ENCODE data around the gene CTRB2. TPM values are rescaled to one million over a fixed set of nuclear protein-coding genes. Genes with fewer than 3 reads are reported as not detected.

Gene CTRB2
- total RNA-seq, 1 donor from 2014 or later = not detected

GRCh38 chr16:75197522-75198134, 9.3 kb downstream of the CTRB2 start:
- no peak overlapping the region for H3K9ac ChIP-seq (ENCODE audit: low read depth in 1 of 3, low read length in 3 of 3)
- H3K36me3 ChIP-seq (ENCODE audit: control insufficient read depth in 3 of 3, insufficient read depth in 3 of 3, low read length in 3 of 3) = no peaks in the 10 kb centered on the region
- peaks cover 21 to 28% (median 25%) of the 10 kb centered on the region in 3 donors for H3K27me3 ChIP-seq (ENCODE audit: control insufficient read depth in 3 of 3, insufficient read depth in 3 of 3, low read length in 3 of 3)
- H3K9me3 ChIP-seq (ENCODE audit: control insufficient read depth in 3 of 3, low read length in 3 of 3) = no peaks in the 10 kb centered on the region
- H3K4me1 ChIP-seq (ENCODE audit: control insufficient read depth in 3 of 3, insufficient read depth in 3 of 3, low read length in 3 of 3) = peaks cover 0 to 4% (median 3%) of the 10 kb centered on the region in 3 donors
- no peak overlapping the region for H3K4me3 ChIP-seq (ENCODE audit: low read length in 3 of 3)
- H3K27ac ChIP-seq (ENCODE audit: low read depth, low read length) = no peak overlapping the region

DNA sequence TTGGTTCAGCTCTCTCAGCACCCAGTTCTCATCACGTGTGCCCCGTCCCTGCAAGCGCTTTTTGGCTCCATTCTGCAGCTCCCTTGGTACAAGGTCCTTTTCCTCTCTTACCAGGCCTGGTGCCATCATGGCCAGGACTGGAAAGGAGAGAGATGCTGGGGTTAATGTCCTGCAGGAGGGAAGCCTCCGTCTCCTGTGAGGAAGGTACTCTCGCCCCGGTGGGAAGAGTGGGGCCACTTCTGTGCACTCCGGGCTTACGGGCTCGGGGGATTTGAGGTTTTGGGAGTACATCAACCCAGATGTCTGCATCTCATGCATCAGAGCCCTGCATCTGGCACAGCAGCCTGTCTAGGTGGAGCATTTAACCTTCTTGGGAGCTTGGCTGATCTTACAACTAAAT, 10.1 kb downstream of the CTRB2 start:
- Histone ChIP-seq H3K36me3 (ENCODE audit: control insufficient read depth in 3 of 3, insufficient read depth in 3 of 3, low read length in 3 of 3) (no peaks in the 10 kb centered on the region), H3K27me3 (ENCODE audit: control insufficient read depth in 3 of 3, insufficient read depth in 3 of 3, low read length in 3 of 3) (peaks cover 21 to 28% (median 25%) of the 10 kb centered on the region in 3 donors), H3K9me3 (ENCODE audit: control insufficient read depth in 3 of 3, low read length in 3 of 3) (no peaks in the 10 kb centered on the region), H3K27ac (ENCODE audit: low read depth, low read length) (no peak overlapping the region), H3K4me1 (ENCODE audit: control insufficient read depth in 3 of 3, insufficient read depth in 3 of 3, low read length in 3 of 3) (peaks cover 0 to 4% (median 3%) of the 10 kb centered on the region in 3 donors), H3K9ac (ENCODE audit: low read depth in 1 of 3, low read length in 3 of 3) (no peak overlapping the region), H3K4me3 (ENCODE audit: low read length in 3 of 3) (no peak overlapping the region)

GRCh38 chr16:75195811-75196790, 10.9 kb downstream of the CTRB2 start:
- peaks cover 21 to 28% (median 25%) of the 10 kb centered on the region in 3 donors for H3K27me3 ChIP-seq (ENCODE audit: control insufficient read depth in 3 of 3, insufficient read depth in 3 of 3, low read length in 3 of 3)
- H3K9me3 ChIP-seq (ENCODE audit: control insufficient read depth in 3 of 3, low read length in 3 of 3) = no peaks in the 10 kb centered on the region
- H3K4me1 ChIP-seq (ENCODE audit: control insufficient read depth in 3 of 3, insufficient read depth in 3 of 3, low read length in 3 of 3) = peaks cover 0 to 3% (median 2%) of the 10 kb centered on the region in 3 donors
- H3K4me3 ChIP-seq (ENCODE audit: low read length in 3 of 3) = no peak overlapping the region
- H3K9ac ChIP-seq (ENCODE audit: low read depth in 1 of 3, low read length in 3 of 3) = no peak overlapping the region
- H3K36me3 ChIP-seq (ENCODE audit: control insufficient read depth in 3 of 3, insufficient read depth in 3 of 3, low read length in 3 of 3) = no peaks in the 10 kb centered on the region
- H3K27ac ChIP-seq (ENCODE audit: low read depth, low read length) = no peak overlapping the region

DNA sequence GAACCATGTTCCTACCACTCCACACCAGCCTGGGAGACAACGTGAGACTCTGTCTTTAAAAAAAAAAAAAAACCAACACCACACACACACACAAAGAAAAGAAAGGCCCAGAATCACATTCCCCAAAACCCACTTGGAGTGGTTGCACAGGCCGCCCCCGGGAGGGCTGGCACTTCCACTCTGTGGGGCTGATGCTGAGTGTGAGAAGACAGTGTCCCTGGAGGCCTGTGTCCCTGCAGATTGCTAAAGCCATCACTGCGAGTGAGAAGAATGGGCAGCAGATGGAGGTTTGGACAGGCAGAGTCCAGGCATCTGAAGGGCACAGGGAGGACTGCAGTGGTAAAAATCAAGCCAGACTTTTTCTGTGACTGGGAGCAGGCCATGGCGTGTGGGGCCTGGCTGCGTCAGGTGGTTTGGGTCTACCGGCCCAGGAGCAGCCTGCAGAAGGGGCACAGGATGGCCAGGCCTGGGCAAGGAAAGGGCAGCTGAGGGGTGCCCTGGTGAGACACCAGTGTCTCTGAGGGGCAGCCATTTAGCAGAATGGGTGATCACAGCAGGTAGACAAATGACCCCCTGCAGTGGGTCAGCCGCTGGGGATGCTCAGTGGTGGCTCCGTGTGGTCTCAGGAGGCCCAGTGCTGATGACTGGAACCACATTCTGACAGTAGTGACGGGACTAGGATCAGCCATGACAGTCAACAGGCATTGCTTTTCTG, 13.1 kb downstream of the CTRB2 start:
- Histone ChIP-seq H3K4me1 (ENCODE audit: control insufficient read depth in 3 of 3, insufficient read depth in 3 of 3, low read length in 3 of 3) (no peaks in the 10 kb centered on the region), H3K36me3 (ENCODE audit: control insufficient read depth in 3 of 3, insufficient read depth in 3 of 3, low read length in 3 of 3) (no peaks in the 10 kb centered on the region), H3K27ac (ENCODE audit: low read depth, low read length) (no peak overlapping the region), H3K9me3 (ENCODE audit: control insufficient read depth in 3 of 3, low read length in 3 of 3) (no peaks in the 10 kb centered on the region), H3K4me3 (ENCODE audit: low read length in 3 of 3) (no peak overlapping the region), H3K9ac (ENCODE audit: low read depth in 1 of 3, low read length in 3 of 3) (no peak overlapping the region), H3K27me3 (ENCODE audit: control insufficient read depth in 3 of 3, insufficient read depth in 3 of 3, low read length in 3 of 3) (peaks cover 29 to 37% (median 29%) of the 10 kb centered on the region in 3 donors)

DNA sequence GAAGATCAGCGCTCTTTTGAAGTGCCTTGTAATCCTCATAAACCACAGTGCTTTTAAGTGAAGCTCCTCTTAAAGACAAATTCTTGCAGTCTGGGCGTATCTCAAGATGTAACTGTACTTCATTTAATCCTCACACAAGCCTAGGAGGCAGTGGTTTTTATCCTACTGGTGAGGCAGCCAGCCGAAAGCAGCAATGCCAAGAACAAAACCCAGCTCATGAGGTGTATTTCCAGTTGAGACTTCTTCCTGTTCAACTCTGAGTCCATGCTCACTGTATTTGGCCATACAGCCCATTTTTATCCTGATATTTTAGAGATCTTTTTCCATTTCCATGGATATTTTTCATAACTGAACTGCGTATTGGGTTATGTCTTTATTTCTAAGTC, 13.7 kb downstream of the CTRB2 start:
- Histone ChIP-seq H3K4me1 (ENCODE audit: control insufficient read depth in 3 of 3, insufficient read depth in 3 of 3, low read length in 3 of 3) (no peaks in the 10 kb centered on the region), H3K27me3 (ENCODE audit: control insufficient read depth in 3 of 3, insufficient read depth in 3 of 3, low read length in 3 of 3) (peaks cover 26 to 38% (median 26%) of the 10 kb centered on the region in 3 donors), H3K36me3 (ENCODE audit: control insufficient read depth in 3 of 3, insufficient read depth in 3 of 3, low read length in 3 of 3) (no peaks in the 10 kb centered on the region), H3K27ac (ENCODE audit: low read depth, low read length) (no peak overlapping the region), H3K4me3 (ENCODE audit: low read length in 3 of 3) (no peak overlapping the region), H3K9me3 (ENCODE audit: control insufficient read depth in 3 of 3, low read length in 3 of 3) (no peaks in the 10 kb centered on the region), H3K9ac (ENCODE audit: low read depth in 1 of 3, low read length in 3 of 3) (no peak overlapping the region)

DNA sequence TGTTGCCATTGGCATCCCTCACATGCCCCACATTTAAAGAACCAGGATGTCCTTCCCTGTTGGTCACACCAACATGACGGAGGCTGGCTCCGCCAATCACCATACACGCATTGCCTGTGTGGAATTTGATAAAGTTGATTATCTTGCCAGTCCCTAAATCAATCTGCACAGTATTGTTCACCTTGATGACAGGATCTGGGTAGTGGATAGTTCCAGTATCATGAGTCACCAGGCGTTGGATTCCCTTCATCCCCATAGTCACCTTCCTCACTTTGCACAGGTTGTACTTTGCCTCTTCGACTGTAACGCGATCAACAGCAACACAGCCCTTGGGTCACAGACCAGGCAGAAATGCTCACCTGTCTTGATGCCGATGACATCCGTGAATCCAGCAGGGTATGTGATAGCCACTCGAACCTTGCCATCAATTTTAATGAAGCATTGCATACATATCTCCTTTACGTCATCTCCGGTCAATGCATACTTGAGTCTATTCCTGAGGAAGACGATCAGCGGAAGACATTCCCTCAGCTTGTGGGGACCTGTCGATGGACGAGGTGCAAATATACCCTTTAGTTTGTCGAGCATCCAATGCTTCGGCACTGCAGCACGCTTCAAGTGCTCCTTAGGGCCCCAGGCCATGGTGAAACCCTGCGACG, 14.2 kb downstream of the CTRB2 start:
- H3K27ac ChIP-seq (ENCODE audit: low read depth, low read length) = no peak overlapping the region
- no peak overlapping the region for H3K9ac ChIP-seq (ENCODE audit: low read depth in 1 of 3, low read length in 3 of 3)
- no peak overlapping the region for H3K4me3 ChIP-seq (ENCODE audit: low read length in 3 of 3)
- H3K36me3 ChIP-seq (ENCODE audit: control insufficient read depth in 3 of 3, insufficient read depth in 3 of 3, low read length in 3 of 3) = no peaks in the 10 kb centered on the region
- no peaks in the 10 kb centered on the region for H3K4me1 ChIP-seq (ENCODE audit: control insufficient read depth in 3 of 3, insufficient read depth in 3 of 3, low read length in 3 of 3)
- peaks cover 20 to 33% (median 21%) of the 10 kb centered on the region in 3 donors for H3K27me3 ChIP-seq (ENCODE audit: control insufficient read depth in 3 of 3, insufficient read depth in 3 of 3, low read length in 3 of 3)
- no peaks in the 10 kb centered on the region for H3K9me3 ChIP-seq (ENCODE audit: control insufficient read depth in 3 of 3, low read length in 3 of 3)

DNA sequence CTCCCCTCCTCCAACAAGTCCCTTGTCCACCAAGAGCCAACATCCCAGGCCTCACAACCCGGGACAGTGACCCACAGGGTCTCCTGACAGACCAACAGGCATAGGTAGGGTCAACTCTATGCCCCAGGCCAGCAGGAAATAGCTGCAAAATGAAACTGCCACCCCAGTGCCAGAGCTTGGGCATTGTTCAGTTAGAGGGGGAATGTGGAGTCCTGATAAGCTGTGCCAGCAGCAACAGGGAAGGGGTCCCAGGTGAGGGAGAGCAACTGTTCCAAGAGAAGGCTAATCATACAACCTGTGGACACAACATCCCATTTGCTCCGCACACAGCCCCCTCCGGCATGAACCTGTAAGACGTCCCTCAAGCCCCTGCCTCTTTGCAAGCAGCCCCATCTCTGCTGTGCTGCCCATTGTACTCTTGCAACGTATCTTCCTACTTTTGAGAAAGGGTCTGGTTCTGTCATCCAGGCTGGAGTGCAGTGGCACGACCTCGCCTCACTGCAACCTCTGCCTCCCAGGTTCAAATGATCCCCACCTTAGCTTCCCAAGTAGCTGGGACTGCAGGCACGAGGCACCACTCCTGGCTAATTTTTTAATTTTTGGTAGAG, 17.2 kb downstream of the CTRB2 start:
- Histone ChIP-seq H3K9ac (ENCODE audit: low read depth in 1 of 3, low read length in 3 of 3) (no peak overlapping the region), H3K27ac (ENCODE audit: low read depth, low read length) (no peak overlapping the region), H3K27me3 (ENCODE audit: control insufficient read depth in 3 of 3, insufficient read depth in 3 of 3, low read length in 3 of 3) (peaks cover 4 to 12% (median 8%) of the 10 kb centered on the region in 3 donors), H3K4me3 (ENCODE audit: low read length in 3 of 3) (no peak overlapping the region), H3K9me3 (ENCODE audit: control insufficient read depth in 3 of 3, low read length in 3 of 3) (no peaks in the 10 kb centered on the region), H3K36me3 (ENCODE audit: control insufficient read depth in 3 of 3, insufficient read depth in 3 of 3, low read length in 3 of 3) (no peaks in the 10 kb centered on the region), H3K4me1 (ENCODE audit: control insufficient read depth in 3 of 3, insufficient read depth in 3 of 3, low read length in 3 of 3) (no peaks in the 10 kb centered on the region)

DNA sequence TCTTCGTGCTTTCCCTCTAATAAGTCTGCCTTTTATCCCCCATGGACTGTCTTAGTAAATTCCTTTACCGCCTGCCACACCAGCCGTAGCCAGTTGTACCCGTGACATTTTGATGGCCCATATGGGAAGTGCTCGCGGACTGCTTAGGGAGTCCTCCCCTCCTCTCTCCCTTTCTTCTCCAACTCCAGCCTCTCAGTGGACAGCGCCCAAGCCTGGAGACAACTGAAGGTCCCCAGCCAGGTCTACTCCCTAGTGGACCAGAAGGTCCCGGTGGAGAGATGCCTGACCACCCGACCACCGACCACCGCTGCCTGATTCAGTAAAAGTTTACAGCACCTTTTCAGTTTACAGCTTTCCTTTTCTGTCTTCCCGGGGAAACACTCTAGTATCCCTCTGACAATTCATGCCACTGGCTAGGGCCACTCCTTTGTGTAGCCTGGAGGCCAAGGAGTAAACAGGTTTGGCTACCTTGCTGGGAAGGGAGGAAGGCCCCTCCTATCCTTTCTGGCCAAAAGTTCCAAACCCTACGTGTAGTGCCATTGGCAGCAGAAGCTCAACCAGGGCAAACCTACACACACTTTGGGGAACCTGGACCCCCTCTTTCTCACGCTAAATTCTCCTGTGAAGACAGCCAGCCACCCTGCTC, 18.0 kb downstream of the CTRB2 start:
- Histone ChIP-seq H3K27ac (ENCODE audit: low read depth, low read length) (no peak overlapping the region), H3K9me3 (ENCODE audit: control insufficient read depth in 3 of 3, low read length in 3 of 3) (no peaks in the 10 kb centered on the region), H3K9ac (ENCODE audit: low read depth in 1 of 3, low read length in 3 of 3) (no peak overlapping the region), H3K4me1 (ENCODE audit: control insufficient read depth in 3 of 3, insufficient read depth in 3 of 3, low read length in 3 of 3) (no peaks in the 10 kb centered on the region), H3K36me3 (ENCODE audit: control insufficient read depth in 3 of 3, insufficient read depth in 3 of 3, low read length in 3 of 3) (no peaks in the 10 kb centered on the region), H3K27me3 (ENCODE audit: control insufficient read depth in 3 of 3, insufficient read depth in 3 of 3, low read length in 3 of 3) (peaks cover 4 to 12% (median 8%) of the 10 kb centered on the region in 3 donors), H3K4me3 (ENCODE audit: low read length in 3 of 3) (no peak overlapping the region)

GRCh38 chr16:75181630-75182029, 25.3 kb downstream of the CTRB2 start:
- Histone ChIP-seq H3K27me3 (ENCODE audit: control insufficient read depth in 3 of 3, insufficient read depth in 3 of 3, low read length in 3 of 3) (no peaks in the 10 kb centered on the region), H3K4me3 (ENCODE audit: low read length in 3 of 3) (no peak overlapping the region), H3K4me1 (ENCODE audit: control insufficient read depth in 3 of 3, insufficient read depth in 3 of 3, low read length in 3 of 3) (no peaks in the 10 kb centered on the region), H3K27ac (ENCODE audit: low read depth, low read length) (no peak overlapping the region), H3K9me3 (ENCODE audit: control insufficient read depth in 3 of 3, low read length in 3 of 3) (peaks cover 0 to 5% (median 4%) of the 10 kb centered on the region in 3 donors), H3K36me3 (ENCODE audit: control insufficient read depth in 3 of 3, insufficient read depth in 3 of 3, low read length in 3 of 3) (no peaks in the 10 kb centered on the region), H3K9ac (ENCODE audit: low read depth in 1 of 3, low read length in 3 of 3) (no peak overlapping the region)
